Endothelial cell of umbilical vein (primary cell): ENCODE data around the gene MRPL21. TPM values are rescaled to one million over a fixed set of nuclear protein-coding genes. Genes with fewer than 3 reads are reported as not detected.

Source experiments
- BruUV-seq: library from RNA; stranded (reverse); fragments of 400-500 nt; replicated peaks from 2 replicates; lab custom pipeline; 2021; lab: Mats Ljungman, UMichigan
- CTCF ChIA-PET: fragments of 300-600, 350-600 bp; sonication (Branson Sonifier 250); formaldehyde crosslinking; loops from one replicate; lab custom pipeline; 2021; ENCODE audit warnings: antibody characterized with exemption, inconsistent platforms; lab: Charles Lee
- POLR2A ChIA-PET: fragments of 300-600, 350-600 bp; sonication (Branson Sonifier 250); formaldehyde crosslinking; loops from one replicate; lab custom pipeline; 2021; ENCODE audit warnings: antibody characterized with exemption, inconsistent platforms; lab: Charles Lee
- DNase-seq: peaks from one replicate; pipeline ENCODE4 v3.0.0-alpha.2; 2011; ENCODE audit warnings: low read depth, low spot score
- FAIRE-seq: peaks from 2 replicates; lab custom pipeline; 2011; peaks lifted over from hg19 to GRCh38; lab: Jason Lieb, UNC
- H2AFZ ChIP-seq: 2 replicates; pipeline ENCODE4 v1.6.0; 2012; ENCODE audit warnings: low read depth, low read length, control low read depth, inconsistent platforms
- H3K27ac ChIP-seq: 2 replicates; pipeline ENCODE4 v1.5.1; 2011; ENCODE audit warnings: low read depth, mild to moderate bottlenecking, control low read depth, low read length, moderate library complexity; ENCODE audit not compliant: insufficient read depth
- H3K27me3 ChIP-seq, 2 experiments: 2 replicates each; pipeline versions ENCODE4 v1.6.0 to v1.6.1; 2011; ENCODE audit warnings: low read length in 2 of 2, mixed read lengths in 1 of 2; ENCODE audit not compliant: control insufficient read depth in 2 of 2, insufficient read depth in 2 of 2
- H3K36me3 ChIP-seq, 2 experiments: 2 replicates in 1 of 2; 3 replicates in 1 of 2; pipeline ENCODE4 v1.5.1; 2011; ENCODE audit warnings: low read length in 2 of 2, mild to moderate bottlenecking in 1 of 2, moderate library complexity in 1 of 2; ENCODE audit not compliant: control insufficient read depth in 2 of 2, insufficient read depth in 2 of 2; ENCODE audit errors: extremely low read depth in 1 of 2
- H3K4me1 ChIP-seq: 3 replicates; pipeline ENCODE4 v1.5.1; 2011; ENCODE audit warnings: mild to moderate bottlenecking, low read length; ENCODE audit not compliant: control insufficient read depth, insufficient read depth; ENCODE audit errors: extremely low read depth
- H3K4me2 ChIP-seq: 2 replicates; pipeline ENCODE4 v1.6.1; 2011; ENCODE audit warnings: low read length, control low read depth, mixed read lengths; ENCODE audit not compliant: insufficient read depth
- H3K4me3 ChIP-seq, 3 experiments: fragments of 200-600 bp in 1 of 3; sonication (generic), shearing (Covaris generic) in 1 of 3; replicated peaks in 1 of 3; 2 replicates each; pipeline ENCODE4 v1.5.1; 2011 to 2016; ENCODE audit warnings: control low read depth in 3 of 3, low read length in 3 of 3, mild to moderate bottlenecking in 2 of 3, inconsistent platforms in 1 of 3, low read depth in 1 of 3, moderate library complexity in 1 of 3; ENCODE audit not compliant: insufficient read depth in 1 of 3
- H3K79me2 ChIP-seq: 2 replicates; pipeline ENCODE4 v1.6.0; 2012; ENCODE audit warnings: low read length, inconsistent platforms; ENCODE audit not compliant: control insufficient read depth, insufficient read depth
- H3K9ac ChIP-seq: replicated peaks from 2 replicates; pipeline ENCODE3; 2011; ENCODE audit warnings: low read length, control low read depth; ENCODE audit not compliant: insufficient read depth; ENCODE audit errors: extremely low read depth
- H3K9me1 ChIP-seq: replicated peaks from 3 replicates; pipeline ENCODE4 v1.6.0; 2011; ENCODE audit warnings: mild to moderate bottlenecking, low read length; ENCODE audit not compliant: control insufficient read depth, insufficient read depth; ENCODE audit errors: extremely low read depth
- H3K9me3 ChIP-seq: replicated peaks from 2 replicates; pipeline ENCODE4 v1.5.1; 2012; ENCODE audit warnings: low read length, inconsistent platforms; ENCODE audit not compliant: control insufficient read depth, insufficient read depth
- H4K20me1 ChIP-seq: replicated peaks from 2 replicates; pipeline ENCODE3; 2011; ENCODE audit warnings: mild to moderate bottlenecking, low read length; ENCODE audit not compliant: control insufficient read depth, insufficient read depth; ENCODE audit errors: extremely low read depth
- EZH2 ChIP-seq: IDR thresholded peaks from 2 replicates; pipeline ENCODE4 v1.6.1; 2012; ENCODE audit warnings: borderline replicate concordance, low read depth, mild to moderate bottlenecking, moderate library complexity, low read length, inconsistent platforms; ENCODE audit not compliant: severe bottlenecking
- GATA2 ChIP-seq: IDR thresholded peaks from 2 replicates; pipeline ENCODE4 v1.7.0; 2011; ENCODE audit warnings: low read depth, mild to moderate bottlenecking, moderate library complexity, mixed read lengths, low read length; ENCODE audit not compliant: insufficient read length, insufficient read depth
- JUN ChIP-seq: IDR thresholded peaks from 2 replicates; pipeline ENCODE4 v1.6.1; 2011; ENCODE audit warnings: borderline replicate concordance, low read depth; ENCODE audit not compliant: insufficient read length, insufficient read depth
- MYC ChIP-seq: IDR thresholded peaks from one replicate; pipeline ENCODE4 v1.6.1; 2011; ENCODE audit warnings: mild to moderate bottlenecking, low read depth, low read length
- POLR2A ChIP-seq: IDR thresholded peaks from 2 replicates; pipeline ENCODE4 v1.6.1; 2012; ENCODE audit warnings: low read depth, mild to moderate bottlenecking, control low read depth, low read length
- POLR2AphosphoS5 ChIP-seq: IDR thresholded peaks from 2 replicates; pipeline ENCODE4 v1.6.1; 2012; ENCODE audit warnings: low read depth, mild to moderate bottlenecking, control low read depth, low read length, moderate library complexity; ENCODE audit not compliant: insufficient read depth
- dilution Hi-C: fragments of 300-500 bp; cut with MboI; formaldehyde crosslinking; loops from one replicate; pipeline ENCODE4 v1.15.0; 2019; ENCODE audit warnings: low sequenced_read_pairs; ENCODE audit not compliant: extremely low pct_ligation_motif_present
- intact Hi-C: fragments of 100-400 bp; cut with micrococcal nuclease; formaldehyde crosslinking; loops from one replicate; pipeline ENCODE4 v1.10.0; 2022
- polyA plus RNA-seq, 4 experiments: library from polyadenylated mRNA; depleted of rRNA in 3 of 4; stranded (reverse) in 3 of 4; unstranded in 1 of 4; fragments of >200 nt; gene quantifications; 2 replicates each; pipeline versions ENCODE4 v1.2.1 to v1.2.3, GENCODE V29; 2011 to 2012; ENCODE audit warnings: missing spikeins in 1 of 4
- total RNA-seq: library from RNA; stranded (reverse); gene quantifications from 2 replicates; pipeline ENCODE4 v1.2.3, GENCODE V29; 2021
- TF ChIP-seq, protein P1 (sequence below): IDR thresholded peaks from 2 replicates; pipeline ENCODE4 v1.6.1; 2011; ENCODE audit not compliant: insufficient read depth, insufficient read length
- TF ChIP-seq, protein P2 (sequence below), 2 donors: IDR thresholded peaks; 1 replicate in 1 of 2; 2 replicates in 1 of 2; pipeline ENCODE4 v1.5.1; 2011; ENCODE audit warnings: low read length in 2 of 2, mild to moderate bottlenecking in 2 of 2, moderate library complexity in 2 of 2, control low read depth in 1 of 2, inconsistent platforms in 1 of 2, low read depth in 1 of 2; ENCODE audit not compliant: insufficient read depth in 1 of 2; ENCODE audit errors: extremely low read depth in 1 of 2

Gene MRPL21
- total and polyA plus RNA-seq, 2 donors (not counting 3 experiments of a cell fraction or from before 2014, with no cell fraction given), result 52.2 to 65.5 TPM

DNA sequence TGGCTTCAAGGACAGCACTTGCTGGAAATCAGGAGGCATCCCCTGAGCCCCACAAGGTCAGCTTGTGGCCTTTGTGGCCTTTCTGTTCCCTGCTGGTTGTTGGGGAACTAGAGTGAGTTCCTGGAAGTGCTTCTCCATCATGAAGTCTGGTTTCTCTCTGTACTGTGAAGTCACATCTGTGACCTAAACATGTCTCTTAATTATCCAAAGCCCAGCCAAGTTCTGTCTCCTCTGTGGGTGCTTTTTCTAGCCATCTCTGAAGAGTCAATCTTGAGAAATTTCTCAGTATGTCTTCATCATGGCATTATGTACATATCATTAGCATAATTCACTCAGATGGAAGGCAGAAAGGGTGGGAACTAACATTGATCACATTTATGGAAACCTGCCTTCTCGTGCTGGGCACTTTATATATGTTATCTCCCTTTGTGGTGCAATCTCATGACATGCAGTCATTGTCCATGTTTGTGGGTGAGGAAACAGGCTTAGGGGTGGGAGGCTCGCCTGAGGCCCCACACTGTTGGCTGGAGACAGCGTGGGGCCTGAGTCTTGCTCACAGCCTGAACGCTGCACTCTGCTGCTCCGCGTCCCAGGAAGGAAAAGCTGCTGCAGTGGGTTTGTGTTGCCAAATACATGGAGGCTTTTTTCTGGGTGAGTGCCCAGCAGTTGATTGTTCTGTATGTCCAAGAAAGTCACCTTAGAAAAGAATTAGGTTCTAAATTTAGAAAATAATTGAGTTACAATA, 24.7 kb upstream of the MRPL21 start:
- ChIA-PET POLR2A (no interaction called here), CTCF (no interaction called here)
- no peak for DNase-seq
- no peak overlapping the region for H3K4me3 ChIP-seq
- H3K9me3 ChIP-seq, result peaks cover 3% of the 10 kb centered on the region
- no peaks in the 10 kb centered on the region for H3K9me1 ChIP-seq
- no TSS peak for BruUV-seq
- no peak for FAIRE-seq
- H3K9ac ChIP-seq, result no peak overlapping the region
- peaks cover 2% of the 10 kb centered on the region for H3K79me2 ChIP-seq
- no peak for TF ChIP-seq MYC
- TF ChIP-seq POLR2A, result no peak
- TF ChIP-seq, protein P1, sequence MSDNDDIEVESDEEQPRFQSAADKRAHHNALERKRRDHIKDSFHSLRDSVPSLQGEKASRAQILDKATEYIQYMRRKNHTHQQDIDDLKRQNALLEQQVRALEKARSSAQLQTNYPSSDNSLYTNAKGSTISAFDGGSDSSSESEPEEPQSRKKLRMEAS, result no peak
- TF ChIP-seq POLR2AphosphoS5, result no peak
- TF ChIP-seq, protein P2, sequence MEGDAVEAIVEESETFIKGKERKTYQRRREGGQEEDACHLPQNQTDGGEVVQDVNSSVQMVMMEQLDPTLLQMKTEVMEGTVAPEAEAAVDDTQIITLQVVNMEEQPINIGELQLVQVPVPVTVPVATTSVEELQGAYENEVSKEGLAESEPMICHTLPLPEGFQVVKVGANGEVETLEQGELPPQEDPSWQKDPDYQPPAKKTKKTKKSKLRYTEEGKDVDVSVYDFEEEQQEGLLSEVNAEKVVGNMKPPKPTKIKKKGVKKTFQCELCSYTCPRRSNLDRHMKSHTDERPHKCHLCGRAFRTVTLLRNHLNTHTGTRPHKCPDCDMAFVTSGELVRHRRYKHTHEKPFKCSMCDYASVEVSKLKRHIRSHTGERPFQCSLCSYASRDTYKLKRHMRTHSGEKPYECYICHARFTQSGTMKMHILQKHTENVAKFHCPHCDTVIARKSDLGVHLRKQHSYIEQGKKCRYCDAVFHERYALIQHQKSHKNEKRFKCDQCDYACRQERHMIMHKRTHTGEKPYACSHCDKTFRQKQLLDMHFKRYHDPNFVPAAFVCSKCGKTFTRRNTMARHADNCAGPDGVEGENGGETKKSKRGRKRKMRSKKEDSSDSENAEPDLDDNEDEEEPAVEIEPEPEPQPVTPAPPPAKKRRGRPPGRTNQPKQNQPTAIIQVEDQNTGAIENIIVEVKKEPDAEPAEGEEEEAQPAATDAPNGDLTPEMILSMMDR (IDR thresholded peaks at IDR 0.05; ENCODE audit: extremely low read depth in 1 of 2, insufficient read depth in 1 of 2, low read depth in 1 of 2, low read length in 2 of 2), result no peak
- no peak for TF ChIP-seq EZH2
- TF ChIP-seq GATA2, result no peak
- TF ChIP-seq JUN, result no peak
- peaks cover 8 to 37% of the 10 kb centered on the region in 2 experiments for H3K36me3 ChIP-seq
- no peak overlapping the region for H2AFZ ChIP-seq
- no peak overlapping the region for H3K4me2 ChIP-seq
- no peaks in the 10 kb centered on the region for H3K27me3 ChIP-seq
- dilution Hi-C loops (no loop called here), intact Hi-C loops (no loop called here)
- no peaks in the 10 kb centered on the region for H4K20me1 ChIP-seq
- H3K27ac ChIP-seq, result no peak overlapping the region
- H3K4me1 ChIP-seq, result no peaks in the 10 kb centered on the region
